ENCODE data around the gene HPSE.

HPSE gene

GRCh38 chr4:83263106-83263505 lies 71.5 kb downstream of the HPSE start:
- Histone ChIP-seq H3K27ac (ENCODE audit: low read depth, low read length) (no peak overlapping the region), H3K27me3 (ENCODE audit: insufficient read depth, low read length) (no peaks in the 10 kb centered on the region), H2BK120ac (ENCODE audit: insufficient read depth, low read length, poor library complexity) (no peak overlapping the region)

DNA sequence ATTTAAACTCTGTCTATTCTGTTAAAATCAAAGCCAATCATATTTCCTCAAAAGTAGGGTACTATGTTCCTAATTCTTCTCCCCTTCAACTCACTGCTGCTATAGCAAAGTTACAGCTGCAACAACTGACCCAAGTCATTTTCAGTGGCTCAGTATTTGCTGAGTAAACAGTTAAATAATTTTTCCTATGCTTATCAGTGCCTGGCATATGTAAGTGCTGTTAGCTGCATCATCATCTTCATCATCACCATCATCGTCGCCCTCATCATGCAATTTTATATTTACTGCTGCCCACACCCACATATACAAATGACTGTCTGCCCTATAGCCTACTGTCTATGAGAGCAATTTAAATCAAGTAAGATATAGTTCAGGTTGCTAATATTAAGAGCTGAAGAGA lies 72.0 kb downstream of the HPSE start:
- Histone ChIP-seq H3K4me2 (ENCODE audit: low read length) (no peak overlapping the region), H3K79me2 (ENCODE audit: control insufficient read depth, insufficient read depth, low read length, poor library complexity) (no peaks in the 10 kb centered on the region), H3K27ac (ENCODE audit: low read depth, low read length) (no peak overlapping the region), H2BK5ac (ENCODE audit: low read depth, low read length, poor library complexity) (no peak overlapping the region), H4K12ac (ENCODE audit: low read depth, low read length) (no peak overlapping the region), H2AK5ac (ENCODE audit: low read length) (no peak overlapping the region), H4K8ac (ENCODE audit: low read depth, low read length) (no peak overlapping the region), H2AFZ (ENCODE audit: insufficient read depth, low read length, poor library complexity) (no peak overlapping the region), H2BK12ac (ENCODE audit: low read length) (no peak overlapping the region), H2BK120ac (ENCODE audit: insufficient read depth, low read length, poor library complexity) (no peak overlapping the region), H3K4me3 (ENCODE audit: low read depth, low read length) (no peak overlapping the region), H3K4me1 (ENCODE audit: control insufficient read depth in 1 of 2, insufficient read depth in 2 of 2, low read length in 2 of 2) (peaks cover 4% of the 10 kb centered on the region in 2 experiments), H3K27me3 (ENCODE audit: insufficient read depth, low read length) (no peaks in the 10 kb centered on the region), H3K4ac (ENCODE audit: low read depth, low read length) (no peak overlapping the region), H3K79me1 (ENCODE audit: low read length) (peaks cover 6% of the 10 kb centered on the region), H3K36me3 (ENCODE audit: control insufficient read depth in 1 of 2, insufficient read depth in 2 of 2, low read length in 2 of 2) (peaks cover 7 to 9% of the 10 kb centered on the region in 2 experiments), H4K91ac (ENCODE audit: low read depth, low read length) (no peak overlapping the region), H3K9me3 (ENCODE audit: insufficient read depth, low read depth, low read length) (no peaks in the 10 kb centered on the region), H3K9ac (ENCODE audit: low read length) (no peak overlapping the region), H3K14ac (ENCODE audit: low read length) (no peak overlapping the region), H3K23ac (ENCODE audit: low read length) (no peak overlapping the region), H3K18ac (ENCODE audit: low read length) (no peak overlapping the region)
- no peak for DNase-seq
- no CpG with 5 or more reads among the region's 2 CpGs for WGBS (ENCODE audit: extremely low coverage, insufficient coverage, insufficient read length)

More at GRCh38 chr4:83263106-83263505, 71.5 kb downstream of the HPSE start:
- no peak overlapping the region for H2AFZ ChIP-seq (ENCODE audit: insufficient read depth, low read length, poor library complexity)
- no peak overlapping the region for H3K9ac ChIP-seq (ENCODE audit: low read length)
- H4K12ac ChIP-seq (ENCODE audit: low read depth, low read length) = no peak overlapping the region
- no CpG with 5 or more reads among the region's 1 CpG for WGBS (ENCODE audit: extremely low coverage, insufficient coverage, insufficient read length)
- no peak overlapping the region for H2BK5ac ChIP-seq (ENCODE audit: low read depth, low read length, poor library complexity)
- H3K79me1 ChIP-seq (ENCODE audit: low read length) = peaks cover 2% of the 10 kb centered on the region
- H4K8ac ChIP-seq (ENCODE audit: low read depth, low read length) = peak overlapping the region; percentile 38
- H3K9me3 ChIP-seq (ENCODE audit: insufficient read depth, low read depth, low read length) = no peaks in the 10 kb centered on the region
- no peak overlapping the region for H2BK12ac ChIP-seq (ENCODE audit: low read length)
- H3K4ac ChIP-seq (ENCODE audit: low read depth, low read length) = no peak overlapping the region
- peaks cover under 1% of the 10 kb centered on the region in 2 experiments for H3K4me1 ChIP-seq (ENCODE audit: control insufficient read depth in 1 of 2, insufficient read depth in 2 of 2, low read length in 2 of 2)
- no peak overlapping the region for H3K18ac ChIP-seq (ENCODE audit: low read length)
- no peak overlapping the region for H3K14ac ChIP-seq (ENCODE audit: low read length)
- H3K36me3 ChIP-seq (ENCODE audit: control insufficient read depth in 1 of 2, insufficient read depth in 2 of 2, low read length in 2 of 2) = peaks cover 7 to 9% of the 10 kb centered on the region in 2 experiments
- H2AK5ac ChIP-seq (ENCODE audit: low read length) = peak overlapping the region; percentile 54
- no peak for DNase-seq
- no peak overlapping the region for H3K23ac ChIP-seq (ENCODE audit: low read length)
- no peak overlapping the region for H3K4me3 ChIP-seq (ENCODE audit: low read depth, low read length)
- H3K4me2 ChIP-seq (ENCODE audit: low read length) = no peak overlapping the region
- H3K79me2 ChIP-seq (ENCODE audit: control insufficient read depth, insufficient read depth, low read length, poor library complexity) = no peaks in the 10 kb centered on the region
- H4K91ac ChIP-seq (ENCODE audit: low read depth, low read length) = no peak overlapping the region

DNA sequence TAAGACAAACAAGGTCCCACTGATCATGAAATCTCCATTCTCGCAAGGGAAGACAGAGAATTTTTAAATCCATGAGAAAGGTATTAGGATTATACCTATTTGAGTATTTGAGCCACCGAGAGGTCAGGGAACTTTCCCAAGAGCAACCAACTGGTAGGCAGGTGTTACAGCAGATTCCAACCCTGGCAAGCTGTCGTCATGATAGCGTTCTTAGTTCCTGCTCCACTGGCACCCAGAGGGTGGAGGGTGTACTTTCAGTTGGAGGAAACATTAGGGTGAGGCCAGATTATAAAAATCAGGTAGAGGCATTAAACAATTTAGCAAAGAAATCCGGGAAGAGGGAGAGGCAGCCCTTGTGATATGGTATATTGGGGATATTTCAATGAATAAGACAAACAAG lies 73.3 kb downstream of the HPSE start:
- no CpG with 5 or more reads among the region's 5 CpGs for WGBS (ENCODE audit: extremely low coverage, insufficient coverage, insufficient read length)
- Histone ChIP-seq H2BK5ac (ENCODE audit: low read depth, low read length, poor library complexity) (no peak overlapping the region), H2AFZ (ENCODE audit: insufficient read depth, low read length, poor library complexity) (no peak overlapping the region)

DNA sequence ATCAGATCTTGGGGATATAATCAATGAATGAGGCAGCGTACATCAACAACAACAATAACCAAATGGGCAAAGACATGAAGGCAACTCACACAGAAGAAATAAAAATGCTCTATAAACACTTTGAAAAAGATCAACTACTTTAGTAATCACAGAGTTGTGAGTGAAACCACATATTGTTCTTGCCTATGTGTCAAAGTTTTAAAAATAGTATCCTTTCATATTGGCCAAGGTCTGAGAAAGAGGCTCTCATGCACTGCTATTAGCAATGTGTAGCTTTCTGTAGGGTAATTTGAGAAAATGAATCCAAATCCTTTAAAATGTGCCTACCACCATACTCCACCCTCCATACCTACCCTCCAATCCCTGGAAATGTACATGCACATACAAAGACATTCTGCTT lies 75.1 kb downstream of the HPSE start:
- no peak overlapping the region for H2BK120ac ChIP-seq (ENCODE audit: insufficient read depth, low read length, poor library complexity)
- H4K8ac ChIP-seq (ENCODE audit: low read depth, low read length) = no peak overlapping the region
- no peak overlapping the region for H2AFZ ChIP-seq (ENCODE audit: insufficient read depth, low read length, poor library complexity)
- no peaks in the 10 kb centered on the region for H3K79me2 ChIP-seq (ENCODE audit: control insufficient read depth, insufficient read depth, low read length, poor library complexity)
- H3K36me3 ChIP-seq (ENCODE audit: control insufficient read depth in 1 of 2, insufficient read depth in 2 of 2, low read length in 2 of 2) = peaks cover 2 to 5% of the 10 kb centered on the region in 2 experiments
- H3K4me2 ChIP-seq (ENCODE audit: low read length) = no peak overlapping the region
- DNase-seq = no peak
- H4K91ac ChIP-seq (ENCODE audit: low read depth, low read length) = no peak overlapping the region
- peaks cover 9 to 10% of the 10 kb centered on the region in 2 experiments for H3K4me1 ChIP-seq (ENCODE audit: control insufficient read depth in 1 of 2, insufficient read depth in 2 of 2, low read length in 2 of 2)
- no peaks in the 10 kb centered on the region for H3K27me3 ChIP-seq (ENCODE audit: insufficient read depth, low read length)
- no peaks in the 10 kb centered on the region for H3K9me3 ChIP-seq (ENCODE audit: insufficient read depth, low read depth, low read length)
- H2AK5ac ChIP-seq (ENCODE audit: low read length) = no peak overlapping the region
- H3K18ac ChIP-seq (ENCODE audit: low read length) = no peak overlapping the region
- no peak overlapping the region for H3K4me3 ChIP-seq (ENCODE audit: low read depth, low read length)
- H3K4ac ChIP-seq (ENCODE audit: low read depth, low read length) = no peak overlapping the region
- H3K14ac ChIP-seq (ENCODE audit: low read length) = no peak overlapping the region
- H3K9ac ChIP-seq (ENCODE audit: low read length) = no peak overlapping the region
- H4K12ac ChIP-seq (ENCODE audit: low read depth, low read length) = no peak overlapping the region
- peaks cover 16% of the 10 kb centered on the region for H3K79me1 ChIP-seq (ENCODE audit: low read length)
- H3K27ac ChIP-seq (ENCODE audit: low read depth, low read length) = no peak overlapping the region
- no peak overlapping the region for H3K23ac ChIP-seq (ENCODE audit: low read length)
- no peak overlapping the region for H2BK12ac ChIP-seq (ENCODE audit: low read length)
- WGBS (ENCODE audit: extremely low coverage, insufficient coverage, insufficient read length) = no CpG with 5 or more reads among the region's 1 CpG
- no peak overlapping the region for H2BK5ac ChIP-seq (ENCODE audit: low read depth, low read length, poor library complexity)

More for the DNA sequence above, 73.3 kb downstream of the HPSE start:
- no peak overlapping the region for H3K18ac ChIP-seq (ENCODE audit: low read length)
- no peak overlapping the region for H3K27ac ChIP-seq (ENCODE audit: low read depth, low read length)
- H3K4me1 ChIP-seq (ENCODE audit: control insufficient read depth in 1 of 2, insufficient read depth in 2 of 2, low read length in 2 of 2) = peaks cover 7 to 9% of the 10 kb centered on the region in 2 experiments
- no peak overlapping the region for H4K12ac ChIP-seq (ENCODE audit: low read depth, low read length)
- no peak overlapping the region for H2BK12ac ChIP-seq (ENCODE audit: low read length)
- no peaks in the 10 kb centered on the region for H3K9me3 ChIP-seq (ENCODE audit: insufficient read depth, low read depth, low read length)
- no peak overlapping the region for H3K4ac ChIP-seq (ENCODE audit: low read depth, low read length)
- H3K9ac ChIP-seq (ENCODE audit: low read length) = no peak overlapping the region
- no peak overlapping the region for H2BK120ac ChIP-seq (ENCODE audit: insufficient read depth, low read length, poor library complexity)
- no peak for DNase-seq
- H3K36me3 ChIP-seq (ENCODE audit: control insufficient read depth in 1 of 2, insufficient read depth in 2 of 2, low read length in 2 of 2) = peaks cover 4 to 8% of the 10 kb centered on the region in 2 experiments
- H3K14ac ChIP-seq (ENCODE audit: low read length) = no peak overlapping the region
- no peaks in the 10 kb centered on the region for H3K27me3 ChIP-seq (ENCODE audit: insufficient read depth, low read length)
- H3K79me2 ChIP-seq (ENCODE audit: control insufficient read depth, insufficient read depth, low read length, poor library complexity) = no peaks in the 10 kb centered on the region
- H4K8ac ChIP-seq (ENCODE audit: low read depth, low read length) = no peak overlapping the region
- no peak overlapping the region for H4K91ac ChIP-seq (ENCODE audit: low read depth, low read length)
- H2AK5ac ChIP-seq (ENCODE audit: low read length) = no peak overlapping the region
- no peak overlapping the region for H3K4me3 ChIP-seq (ENCODE audit: low read depth, low read length)
- H3K4me2 ChIP-seq (ENCODE audit: low read length) = no peak overlapping the region
- peaks cover 12% of the 10 kb centered on the region for H3K79me1 ChIP-seq (ENCODE audit: low read length)
- H3K23ac ChIP-seq (ENCODE audit: low read length) = no peak overlapping the region

Data from trophoblast cell (in vitro differentiated cells and primary cell).